HG02763 (cell line): Measurements from ENCODE around the gene CCDC15.
A peak's percentile ranks its signal among the peaks of the same experiment; 100 is the strongest.
"Not testable (repeated sequence)": the region's sequence is repeated elsewhere in the genome, so short reads cannot be mapped to it uniquely, and the experiment has no call there.

Experiments used
- ATAC-seq: cut with Tn5 transposase; IDR thresholded peaks from one replicate; pipeline ENCODE4 v1.9.1; 2021; ENCODE audit warnings: mild to moderate bottlenecking, moderate library complexity; ENCODE audit not compliant: unreplicated experiment

Gene CCDC15

DNA sequence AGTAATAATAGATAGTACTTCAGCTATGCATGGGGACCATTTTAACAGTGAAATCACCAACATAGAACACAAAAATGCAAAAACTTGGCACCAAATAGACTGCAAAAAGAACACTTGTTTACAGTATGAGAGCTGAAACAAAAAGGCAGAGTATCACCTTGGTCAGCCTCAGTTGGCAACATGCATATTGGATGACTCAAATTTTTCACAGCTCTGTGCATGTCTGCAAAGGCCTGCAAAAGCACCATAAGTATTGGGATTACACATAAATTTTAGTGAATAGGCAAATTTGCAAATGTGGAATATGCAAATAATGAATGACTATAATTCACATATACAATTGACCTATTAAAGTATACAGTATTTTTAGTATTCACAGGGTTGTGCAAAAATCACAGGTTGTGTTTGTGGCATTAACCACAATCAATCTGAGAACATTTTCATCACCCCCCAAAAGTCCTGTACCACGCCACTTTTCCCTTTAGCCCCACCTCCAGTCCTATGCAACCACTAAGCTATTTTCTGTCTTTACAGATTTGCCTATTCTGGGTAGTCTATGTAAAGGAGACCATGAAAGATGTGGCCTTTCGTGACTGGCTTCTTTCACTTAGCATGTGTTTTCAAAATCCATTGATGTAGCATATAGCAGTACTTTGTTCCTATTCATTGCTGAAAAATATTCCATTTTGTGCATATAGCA, 47.2 kb downstream of the CCDC15 start:
- ATAC-seq, result no peak

DNA sequence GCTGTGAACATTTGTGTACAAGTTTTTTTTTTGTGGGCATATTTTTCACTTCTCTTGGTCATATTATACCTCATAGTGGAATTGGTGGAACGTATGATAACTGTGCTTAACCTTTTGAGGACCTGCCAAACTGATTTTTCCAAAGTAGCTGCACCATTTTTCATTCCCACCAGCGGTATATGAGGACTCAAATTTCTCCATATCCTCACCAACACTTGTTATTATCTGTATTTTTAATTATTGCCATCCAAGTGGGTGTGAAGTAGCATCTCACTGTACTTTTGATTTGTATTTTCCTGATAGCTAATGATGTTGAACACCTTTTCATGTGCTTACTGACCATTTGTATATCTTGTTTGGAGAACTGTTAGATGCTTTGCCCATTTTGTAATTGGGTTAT, 47.8 kb downstream of the CCDC15 start:
- no peak for ATAC-seq

DNA sequence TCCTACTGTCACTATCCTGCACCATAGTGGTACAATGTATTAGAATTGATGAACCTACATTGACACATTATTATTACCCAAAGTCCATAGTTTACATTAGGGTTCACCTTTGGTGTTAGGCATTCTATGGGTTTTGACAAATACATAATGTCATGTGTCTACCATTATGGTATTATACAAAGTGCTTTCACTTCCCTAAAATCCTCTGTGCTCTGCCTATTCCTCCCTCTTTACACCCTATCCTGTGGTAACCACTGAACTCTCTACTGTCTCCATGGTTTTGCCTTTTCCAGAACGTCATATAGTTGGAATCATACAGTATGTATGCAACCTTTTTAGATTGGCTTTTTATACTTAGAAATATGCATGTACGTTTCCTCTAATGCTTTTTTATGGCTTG, 51.5 kb downstream of the CCDC15 start:
- ATAC-seq, result no peak

DNA sequence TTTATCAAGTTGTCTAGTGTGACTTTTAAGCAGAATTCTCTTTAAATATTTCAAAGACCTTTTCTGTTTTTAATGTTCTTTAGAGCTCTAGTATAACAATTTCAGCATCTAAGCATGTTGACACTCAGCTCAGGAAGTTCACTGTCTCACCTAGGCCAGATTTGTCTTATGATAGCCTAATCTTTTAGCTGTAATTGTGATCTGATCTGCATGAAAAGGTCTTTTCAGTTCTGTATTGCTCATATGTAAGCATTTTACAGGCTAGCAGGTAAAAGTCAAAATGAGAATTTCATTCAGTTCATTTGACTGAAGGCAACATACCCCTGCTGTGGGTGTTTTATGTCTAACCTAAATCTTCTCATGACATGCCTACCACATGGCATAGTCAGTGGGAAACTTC, 62.4 kb downstream of the CCDC15 start:
- no peak for ATAC-seq

DNA sequence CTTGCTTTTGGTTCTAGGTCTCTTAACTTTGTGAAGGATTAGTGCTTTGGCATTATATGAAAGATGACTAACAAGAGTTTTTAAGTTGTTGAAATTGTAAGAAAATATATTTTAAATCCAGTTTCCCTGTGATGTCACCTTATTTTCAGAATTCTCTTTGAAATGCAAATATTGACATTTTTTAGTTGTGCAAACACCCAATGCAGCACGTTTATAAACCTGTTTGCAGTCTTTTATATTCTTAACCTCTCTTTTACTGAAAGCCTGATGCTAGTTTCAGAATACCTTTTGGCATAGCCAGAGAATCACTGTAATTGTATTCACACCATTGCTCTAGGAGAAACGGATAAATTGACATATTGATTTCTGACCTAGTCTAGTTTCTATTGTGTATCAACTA, 66.3 kb downstream of the CCDC15 start:
- no peak for ATAC-seq

- ATAC-seq, result no peak
Observed at GRCh38 chr11:125022551-125022950, 68.5 kb downstream of the CCDC15 start.

- ATAC-seq, result no peak
Observed at GRCh38 chr11:125025968-125026367, 72.0 kb downstream of the CCDC15 start.

- not testable (repeated sequence) for ATAC-seq
Observed at GRCh38 chr11:125029431-125029830, 75.4 kb downstream of the CCDC15 start.

- ATAC-seq, result no peak
Observed at GRCh38 chr11:125036933-125037332, 82.9 kb downstream of the CCDC15 start.

GRCh38 chr11:125049164-125049792, 95.3 kb downstream of the CCDC15 start:
- no peak for ATAC-seq

- no peak for ATAC-seq
Observed at GRCh38 chr11:125052047-125052446, 98.0 kb downstream of the CCDC15 start.

DNA sequence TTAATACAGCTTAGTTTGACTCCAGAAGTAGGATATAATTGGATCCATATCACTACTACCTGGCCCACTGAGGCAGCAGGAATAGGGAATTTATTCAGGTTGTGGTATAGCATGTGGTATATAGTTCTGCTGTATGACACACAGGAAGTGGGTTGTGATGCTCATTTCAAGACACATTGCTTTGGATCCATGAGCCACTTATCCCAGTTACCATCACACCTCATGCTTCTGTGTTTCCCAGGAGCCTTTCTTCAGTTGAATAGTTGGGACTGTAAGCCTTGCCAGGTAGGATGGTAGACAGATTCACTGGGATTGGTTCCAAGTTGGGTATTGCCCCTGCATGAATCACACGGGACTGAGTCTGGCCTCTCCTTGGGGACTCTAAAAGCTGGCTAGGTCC, 99.2 kb downstream of the CCDC15 start:
- ATAC-seq, result no peak

DNA sequence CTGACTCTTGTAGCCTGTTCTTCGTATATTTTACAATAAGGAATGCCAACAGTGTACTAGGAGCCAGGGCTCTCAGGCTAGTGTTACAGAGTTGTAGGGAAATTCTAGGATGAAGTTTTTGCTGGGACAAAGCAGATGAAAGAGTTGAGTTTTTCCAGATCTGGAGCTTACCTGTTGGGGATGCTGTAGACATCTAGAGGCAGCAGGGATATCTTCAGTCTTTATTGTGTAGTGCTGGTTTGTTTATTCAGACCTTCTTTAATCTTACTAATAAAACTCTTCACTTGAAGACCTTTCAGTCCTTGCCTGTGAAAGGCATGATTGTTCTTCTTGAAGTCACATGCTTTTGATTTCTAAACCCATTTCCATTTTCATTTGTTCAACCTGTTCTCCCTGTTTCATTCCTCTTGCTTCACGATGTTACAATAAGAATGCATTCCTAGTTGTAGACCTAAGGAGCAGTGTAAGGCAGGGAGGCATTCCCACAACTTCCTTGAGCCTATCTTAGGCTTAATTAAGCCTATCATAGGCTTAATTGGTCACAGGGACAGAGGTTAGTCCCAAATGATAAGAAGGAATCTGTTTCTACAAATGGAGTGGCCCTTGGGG, 101.2 kb downstream of the CCDC15 start:
- no peak for ATAC-seq

DNA sequence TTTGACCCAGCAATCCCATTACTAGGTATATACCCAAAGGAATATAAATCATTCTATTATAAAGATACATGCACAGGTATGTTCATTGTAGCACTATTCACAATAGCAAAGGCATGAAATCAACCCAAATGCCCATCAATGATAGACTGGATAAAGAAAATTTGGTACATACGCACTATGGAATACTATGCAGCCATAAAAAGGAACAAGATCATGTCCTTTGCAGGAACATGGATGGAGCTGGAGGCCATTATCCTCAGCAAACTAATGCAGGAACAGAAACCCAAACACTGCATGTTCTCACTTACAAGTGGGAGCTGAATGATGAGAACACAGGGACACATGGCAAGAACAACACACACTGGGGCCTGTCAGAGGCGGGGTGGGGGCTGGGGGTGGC, 102.1 kb downstream of the CCDC15 start:
- ATAC-seq, result not testable (repeated sequence)

DNA sequence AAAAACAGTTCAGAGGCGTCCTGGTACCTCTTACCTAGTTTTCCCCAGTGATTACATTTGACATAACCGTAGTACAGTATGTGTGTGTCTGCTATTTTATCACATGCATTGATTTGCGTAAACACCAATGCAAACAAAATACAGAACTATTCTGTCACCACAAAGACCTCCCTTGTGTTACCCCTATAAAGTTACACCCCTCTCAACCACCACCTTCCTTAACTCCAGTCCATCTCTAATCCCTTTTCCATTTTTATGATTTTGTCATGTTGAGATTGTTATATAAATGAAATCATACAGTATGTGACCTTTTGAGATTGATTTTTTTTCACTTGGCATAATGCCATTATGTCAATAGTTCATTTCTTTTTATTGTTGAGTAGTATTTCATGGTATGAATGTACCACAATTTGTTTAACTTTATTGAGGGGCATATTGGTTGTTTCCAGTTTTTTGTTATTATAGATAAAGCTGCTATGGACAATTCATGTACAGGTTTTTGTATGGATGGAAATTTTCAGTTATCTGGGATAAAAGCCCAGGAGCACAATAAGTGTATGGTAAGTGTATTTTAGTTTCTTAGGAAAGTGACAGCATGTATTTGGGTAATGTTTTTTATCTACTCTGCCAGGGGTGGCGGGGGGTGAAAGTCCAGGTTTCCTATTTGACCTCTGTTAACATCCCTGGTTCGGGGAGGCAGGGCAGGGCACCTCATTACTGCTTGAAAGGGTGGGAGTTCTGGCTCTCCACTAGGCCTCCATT, 103.1 kb downstream of the CCDC15 start:
- no peak for ATAC-seq

- no peak for ATAC-seq
Observed at GRCh38 chr11:125057693-125058016, 103.7 kb downstream of the CCDC15 start.

- ATAC-seq, result no peak
Observed at GRCh38 chr11:125061281-125061680, 107.3 kb downstream of the CCDC15 start.

GRCh38 chr11:125062218-125062930, 108.4 kb downstream of the CCDC15 start:
- peak; percentile 3 for ATAC-seq

- peak; percentile 84 for ATAC-seq
Observed at GRCh38 chr11:125062931-125063428, 109.0 kb downstream of the CCDC15 start, which contains the start of gene SLC37A2. SLC37A2 (plus strand) TSS chr11:125063305; CDS start chr11:125063368, 63 bp downstream.

- peak; percentile 14 for ATAC-seq
Observed at GRCh38 chr11:125063429-125064043, 109.5 kb downstream of the CCDC15 start.
